HUES6 (cell line): ENCODE measurements around the gene LBH.

Experiments
- H3K27ac ChIP-seq: 2 replicates; pipeline ENCODE4 v1.7.0; 2013; ENCODE audit warnings: low read depth, mild to moderate bottlenecking, low read length, inconsistent platforms
- H3K27me3 ChIP-seq: 2 replicates; pipeline ENCODE4 v1.6.1; 2013; ENCODE audit warnings: low read length; ENCODE audit not compliant: control insufficient read depth, insufficient read depth
- H3K36me3 ChIP-seq: 2 replicates; pipeline ENCODE4 v1.6.1; 2013; ENCODE audit warnings: low read length; ENCODE audit not compliant: control insufficient read depth, insufficient read depth
- H3K4me1 ChIP-seq: 2 replicates; pipeline ENCODE4 v1.6.1; 2013; ENCODE audit warnings: low read length; ENCODE audit not compliant: control insufficient read depth, insufficient read depth
- H3K4me3 ChIP-seq: 2 replicates; pipeline ENCODE4 v1.5.1; 2013; ENCODE audit warnings: low read depth, low read length
- H3K9ac ChIP-seq: one replicate; pipeline ENCODE4 v1.6.1; 2013; ENCODE audit warnings: mild to moderate bottlenecking, low read length
- H3K9me3 ChIP-seq: 2 replicates; pipeline ENCODE4 v1.6.1; 2013; ENCODE audit warnings: low read depth, low read length; ENCODE audit not compliant: control insufficient read depth, insufficient read depth

The LBH gene

DNA sequence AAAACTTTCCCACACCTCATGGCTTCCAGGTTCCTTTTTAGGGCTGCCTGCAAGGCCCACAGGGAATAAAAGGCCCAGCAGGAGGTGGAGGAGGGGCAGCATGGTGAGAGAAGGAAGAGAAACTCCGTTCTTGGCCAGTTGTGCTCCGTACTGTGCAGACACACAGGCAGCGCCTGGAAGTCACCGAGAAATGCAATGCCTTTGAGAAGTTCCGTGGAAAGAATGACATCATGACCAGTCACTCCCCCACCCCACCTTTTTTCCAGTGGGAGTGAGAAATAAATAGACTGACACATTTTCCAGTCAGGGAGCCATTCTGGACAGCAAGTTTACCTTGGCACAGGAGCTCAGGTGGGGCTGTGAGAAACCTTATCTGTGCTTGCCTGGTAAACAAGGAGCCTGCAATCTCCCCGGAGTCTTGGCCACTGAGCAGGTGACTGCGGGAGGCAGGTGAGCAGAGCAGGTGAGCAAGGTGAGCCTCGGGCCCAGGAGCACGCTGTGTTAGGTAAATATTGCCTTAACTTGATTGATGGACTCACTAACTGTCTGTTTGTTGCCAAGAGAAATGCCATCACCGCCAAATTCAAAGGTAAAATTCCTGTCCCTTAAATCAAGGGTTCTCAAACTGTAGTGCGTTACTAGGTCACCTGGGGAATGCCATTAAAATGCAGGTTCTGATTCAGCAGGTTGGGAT, 13.5 kb upstream of the LBH start:
- no peak overlapping the region for H3K9ac ChIP-seq
- H3K27me3 ChIP-seq: no peaks in the 10 kb centered on the region
- no peaks in the 10 kb centered on the region for H3K36me3 ChIP-seq
- H3K27ac ChIP-seq: no peak overlapping the region
- no peak overlapping the region for H3K4me3 ChIP-seq
- peaks cover 22% of the 10 kb centered on the region for H3K4me1 ChIP-seq
- H3K9me3 ChIP-seq: no peaks in the 10 kb centered on the region

DNA sequence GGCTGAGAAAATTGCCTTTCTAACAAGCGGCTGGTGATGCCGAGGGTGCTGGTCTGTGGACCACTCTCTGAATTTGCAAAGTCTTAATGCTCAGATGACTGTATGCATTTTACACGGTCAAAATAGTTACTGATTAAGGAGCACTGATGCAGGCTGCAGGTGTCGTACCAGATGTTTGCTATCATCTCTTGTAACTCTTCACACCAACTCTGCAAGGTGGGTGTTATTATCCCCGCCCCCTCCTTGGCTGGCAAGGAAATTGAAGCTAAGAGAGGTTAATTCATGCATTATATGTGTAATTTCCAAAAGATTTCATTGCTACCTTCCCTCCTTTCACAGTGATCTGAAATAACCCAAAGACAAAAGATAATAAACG, 13.0 kb upstream of the LBH start:
- H3K9me3 ChIP-seq: no peaks in the 10 kb centered on the region
- H3K4me1 ChIP-seq: peaks cover 22% of the 10 kb centered on the region
- H3K27ac ChIP-seq: no peak overlapping the region

DNA sequence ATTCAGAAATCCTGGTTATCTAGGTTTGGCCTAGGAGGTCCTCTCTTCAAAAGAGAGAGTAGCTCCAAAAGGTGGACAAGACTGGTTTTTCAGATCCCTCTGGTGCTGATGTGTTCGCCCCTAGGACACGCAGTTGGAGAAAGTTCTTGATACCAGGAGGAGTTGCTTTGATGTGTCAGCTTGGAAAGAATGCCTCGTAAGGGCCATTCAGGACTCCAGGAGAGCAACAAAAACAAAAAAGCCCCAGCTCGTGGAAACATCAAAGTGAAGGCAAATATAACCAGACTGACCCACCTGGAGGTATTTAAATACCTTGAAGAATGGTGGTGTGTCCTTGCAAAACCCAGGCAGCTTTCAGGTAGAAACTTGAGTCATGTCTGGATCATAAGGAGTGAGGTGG, 12.5 kb upstream of the LBH start:
- H3K9me3 ChIP-seq: no peaks in the 10 kb centered on the region
- no peak overlapping the region for H3K27ac ChIP-seq
- H3K4me1 ChIP-seq: peaks cover 22% of the 10 kb centered on the region
- no peak overlapping the region for H3K9ac ChIP-seq
- no peaks in the 10 kb centered on the region for H3K27me3 ChIP-seq
- no peak overlapping the region for H3K4me3 ChIP-seq
- H3K36me3 ChIP-seq: no peaks in the 10 kb centered on the region

More for the DNA sequence above, 13.0 kb upstream of the LBH start:
- Histone ChIP-seq H3K36me3 (no peaks in the 10 kb centered on the region), H3K9ac (no peak overlapping the region), H3K4me3 (no peak overlapping the region), H3K27me3 (no peaks in the 10 kb centered on the region)

GRCh38 chr2:30219886-30220875, 11.2 kb upstream of the LBH start:
- no peaks in the 10 kb centered on the region for H3K9me3 ChIP-seq
- H3K4me3 ChIP-seq: no peak overlapping the region
- no peaks in the 10 kb centered on the region for H3K27me3 ChIP-seq
- H3K27ac ChIP-seq: no peak overlapping the region
- peaks cover 26% of the 10 kb centered on the region for H3K4me1 ChIP-seq
- no peaks in the 10 kb centered on the region for H3K36me3 ChIP-seq
- H3K9ac ChIP-seq: no peak overlapping the region

DNA sequence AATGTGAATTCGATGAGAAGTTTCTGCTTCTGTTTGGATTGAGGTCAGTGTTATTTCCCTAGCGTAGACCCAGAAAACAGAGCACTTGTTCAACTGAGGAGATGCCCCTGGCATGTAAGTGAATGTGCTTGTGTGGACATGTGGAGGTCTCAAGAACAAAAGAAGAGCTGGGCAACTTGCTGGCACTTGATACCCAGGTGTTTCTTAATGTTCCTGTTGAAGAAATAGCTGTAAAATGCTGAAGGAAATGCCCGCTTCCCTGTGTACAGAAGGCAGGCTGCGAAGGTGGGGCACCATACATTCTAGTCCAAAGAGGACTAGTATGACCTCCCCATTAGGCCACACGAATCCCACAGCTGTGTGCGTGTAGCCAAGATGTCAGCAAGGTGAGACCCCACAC, 9.8 kb upstream of the LBH start:
- Histone ChIP-seq H3K4me3 (no peak overlapping the region), H3K9ac (no peak overlapping the region), H3K9me3 (no peaks in the 10 kb centered on the region), H3K4me1 (peaks cover 39% of the 10 kb centered on the region), H3K36me3 (no peaks in the 10 kb centered on the region), H3K27me3 (no peaks in the 10 kb centered on the region), H3K27ac (no peak overlapping the region)

DNA sequence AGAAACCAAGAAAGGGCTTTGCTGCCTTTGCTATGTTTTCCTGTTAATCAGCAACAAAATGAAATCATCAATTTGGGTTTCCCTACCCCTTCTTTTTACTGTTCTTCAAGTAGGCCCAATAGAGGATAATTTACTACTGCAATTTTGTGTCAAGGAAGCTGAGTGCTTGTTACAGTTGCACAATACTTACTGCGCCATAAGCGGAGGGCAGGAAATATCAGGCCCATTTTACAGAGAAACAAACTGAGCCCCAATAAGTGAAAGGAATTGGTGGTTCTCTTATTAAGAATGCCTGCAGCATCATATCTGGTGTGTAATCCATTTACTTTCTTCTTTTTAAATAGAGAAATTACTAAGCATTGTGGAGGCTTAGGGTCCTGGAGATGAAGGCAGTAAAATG, 9.3 kb upstream of the LBH start:
- Histone ChIP-seq H3K4me1 (peaks cover 39% of the 10 kb centered on the region), H3K27ac (no peak overlapping the region), H3K36me3 (no peaks in the 10 kb centered on the region), H3K27me3 (no peaks in the 10 kb centered on the region), H3K9me3 (no peaks in the 10 kb centered on the region), H3K9ac (no peak overlapping the region), H3K4me3 (no peak overlapping the region)

- no peak overlapping the region for H3K27ac ChIP-seq
- no peak overlapping the region for H3K4me3 ChIP-seq
- H3K4me1 ChIP-seq: peaks cover 33% of the 10 kb centered on the region
- H3K9me3 ChIP-seq: no peaks in the 10 kb centered on the region
- H3K27me3 ChIP-seq: no peaks in the 10 kb centered on the region
- H3K36me3 ChIP-seq: no peaks in the 10 kb centered on the region
- no peak overlapping the region for H3K9ac ChIP-seq
These were observed 8.5 kb upstream of the LBH start for GRCh38 chr2:30222636-30223360.

- H3K27me3 ChIP-seq: peaks cover 5% of the 10 kb centered on the region; the same call in 1 of the 2 replicates
These were observed 7.9 kb upstream of the LBH start for GRCh38 chr2:30223413-30223874.

GRCh38 chr2:30224151-30224550, 7.2 kb upstream of the LBH start:
- Histone ChIP-seq H3K9me3 (no peaks in the 10 kb centered on the region), H3K27me3 (peaks cover 7% of the 10 kb centered on the region; the same call in 1 of the 2 replicates), H3K27ac (no peak overlapping the region), H3K36me3 (no peaks in the 10 kb centered on the region), H3K9ac (no peak overlapping the region), H3K4me3 (no peak overlapping the region), H3K4me1 (peaks cover 21% of the 10 kb centered on the region)

More at GRCh38 chr2:30223413-30223874, 7.9 kb upstream of the LBH start:
- Histone ChIP-seq H3K27ac (no peak overlapping the region), H3K9ac (no peak overlapping the region), H3K9me3 (no peaks in the 10 kb centered on the region), H3K4me1 (peaks cover 27% of the 10 kb centered on the region), H3K36me3 (no peaks in the 10 kb centered on the region), H3K4me3 (no peak overlapping the region)

GRCh38 chr2:30225131-30225762, 6.1 kb upstream of the LBH start:
- Histone ChIP-seq H3K36me3 (no peaks in the 10 kb centered on the region), H3K9ac (no peak overlapping the region), H3K9me3 (no peaks in the 10 kb centered on the region), H3K27me3 (peaks cover 17% of the 10 kb centered on the region), H3K4me1 (peaks cover 24% of the 10 kb centered on the region), H3K4me3 (no peak overlapping the region; the same call in 1 of the 2 replicates), H3K27ac (no peak overlapping the region)
